Activated B cell treated with CpG ODN at 0.5 μM for 24 hours (primary cell): Measurements from ENCODE around the gene PANX1. TPM values are rescaled to one million over a fixed set of nuclear protein-coding genes. Genes with fewer than 3 reads are reported as not detected.
A peak's percentile ranks its signal among the peaks of the same experiment; 100 is the strongest.

Source experiments
- ATAC-seq: fragments of 200-7000 bp; cut with Tn5 transposase; one replicate; pipeline ENCODE4 v1.10.0; 2021; ENCODE audit warnings: low read depth, mild to moderate bottlenecking, moderate library complexity
- CTCF ChIA-PET: fragments of 350-600 bp; sonication (Branson Sonifier 250); formaldehyde crosslinking; loops from one replicate; lab custom pipeline; 2021; ENCODE audit warnings: antibody characterized with exemption; lab: Charles Lee
- POLR2A ChIA-PET: fragments of 350-600 bp; sonication (Branson Sonifier 250); formaldehyde crosslinking; loops from one replicate; lab custom pipeline; 2021; ENCODE audit warnings: antibody characterized with exemption; lab: Charles Lee
- DNase-seq: peaks from one replicate; pipeline ENCODE4 v3.0.0; 2022
- H3K27ac Mint-ChIP-seq: one replicate; pipeline ENCODE4 v1.8.0; 2020; ENCODE audit warnings: mixed read lengths
- H3K27me3 Mint-ChIP-seq: one replicate; pipeline ENCODE4 v1.8.0; 2021; ENCODE audit warnings: mixed read lengths
- H3K36me3 Mint-ChIP-seq: one replicate; pipeline ENCODE4 v1.8.0; 2021; ENCODE audit warnings: low read depth, mixed read lengths
- H3K4me1 Mint-ChIP-seq: one replicate; pipeline ENCODE4 v1.8.0; 2021; ENCODE audit warnings: mixed read lengths
- H3K4me3 Mint-ChIP-seq: one replicate; pipeline ENCODE4 v1.8.0; 2020; ENCODE audit warnings: mild to moderate bottlenecking, mixed read lengths
- H3K9me3 Mint-ChIP-seq: one replicate; pipeline ENCODE4 v1.8.0; 2020; ENCODE audit warnings: mixed read lengths
- intact Hi-C: fragments of 100-400 bp; cut with micrococcal nuclease; formaldehyde crosslinking; loops from one replicate; pipeline ENCODE4 v1.15.1; 2024
- total RNA-seq: library from RNA; stranded (reverse); gene quantifications from 2 replicates; pipeline ENCODE4 v1.2.3, GENCODE V29; 2022
- TF ChIP-seq, protein P1 (sequence below): fragments of 200-600 bp; IDR thresholded peaks from one replicate; pipeline ENCODE4 v1.8.0; 2022; ENCODE audit warnings: antibody characterized with exemption, mild to moderate bottlenecking

The PANX1 gene
- total RNA-seq, 1 donor from 2014 or later, result 11.2 TPM

DNA sequence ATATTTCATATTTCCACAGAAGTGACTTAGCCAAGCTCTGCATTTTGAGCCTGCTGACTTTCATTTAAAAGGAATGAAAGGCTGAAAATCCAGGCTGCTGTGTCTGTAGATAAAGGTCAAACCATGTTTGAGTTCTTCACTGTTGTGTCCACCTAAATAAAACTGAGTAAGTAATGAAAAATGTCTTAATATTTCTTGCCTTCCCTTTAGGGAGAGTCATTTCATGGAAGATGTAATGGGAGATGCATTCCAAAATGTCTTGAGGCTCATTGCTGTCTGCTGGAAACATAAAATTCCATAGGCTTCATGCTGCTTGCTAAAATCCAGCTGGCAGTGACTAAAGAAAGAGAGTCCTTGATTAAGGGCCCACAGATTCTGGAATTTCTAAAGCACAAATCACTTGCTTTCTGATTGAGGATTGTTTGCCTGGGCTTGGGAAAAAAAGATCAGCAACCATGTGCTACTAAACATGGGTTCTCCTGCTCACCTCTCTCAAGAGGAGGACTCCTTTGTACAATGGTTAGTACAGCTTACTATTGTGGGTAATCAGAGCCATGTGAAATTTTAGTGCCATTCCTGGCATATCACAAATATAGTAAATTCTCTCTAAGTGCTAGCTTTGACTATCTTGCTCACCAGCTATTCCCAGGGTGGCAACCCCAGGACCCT, 56.9 kb downstream of the PANX1 start:
- no peak for ATAC-seq
- TF ChIP-seq, protein P1, sequence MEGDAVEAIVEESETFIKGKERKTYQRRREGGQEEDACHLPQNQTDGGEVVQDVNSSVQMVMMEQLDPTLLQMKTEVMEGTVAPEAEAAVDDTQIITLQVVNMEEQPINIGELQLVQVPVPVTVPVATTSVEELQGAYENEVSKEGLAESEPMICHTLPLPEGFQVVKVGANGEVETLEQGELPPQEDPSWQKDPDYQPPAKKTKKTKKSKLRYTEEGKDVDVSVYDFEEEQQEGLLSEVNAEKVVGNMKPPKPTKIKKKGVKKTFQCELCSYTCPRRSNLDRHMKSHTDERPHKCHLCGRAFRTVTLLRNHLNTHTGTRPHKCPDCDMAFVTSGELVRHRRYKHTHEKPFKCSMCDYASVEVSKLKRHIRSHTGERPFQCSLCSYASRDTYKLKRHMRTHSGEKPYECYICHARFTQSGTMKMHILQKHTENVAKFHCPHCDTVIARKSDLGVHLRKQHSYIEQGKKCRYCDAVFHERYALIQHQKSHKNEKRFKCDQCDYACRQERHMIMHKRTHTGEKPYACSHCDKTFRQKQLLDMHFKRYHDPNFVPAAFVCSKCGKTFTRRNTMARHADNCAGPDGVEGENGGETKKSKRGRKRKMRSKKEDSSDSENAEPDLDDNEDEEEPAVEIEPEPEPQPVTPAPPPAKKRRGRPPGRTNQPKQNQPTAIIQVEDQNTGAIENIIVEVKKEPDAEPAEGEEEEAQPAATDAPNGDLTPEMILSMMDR, result no peak
- CTCF ChIA-PET, result no interaction called here
- no peak overlapping the region for H3K4me3 Mint-ChIP-seq
- peaks cover 19% of the 10 kb centered on the region for H3K36me3 Mint-ChIP-seq
- H3K27ac Mint-ChIP-seq, result no peak overlapping the region
- POLR2A ChIA-PET, result no interaction called here
- DNase-seq, result no peak
- peaks cover 24% of the 10 kb centered on the region for H3K4me1 Mint-ChIP-seq
- intact Hi-C loops, result no loop called here
- no peaks in the 10 kb centered on the region for H3K9me3 Mint-ChIP-seq
- no peaks in the 10 kb centered on the region for H3K27me3 Mint-ChIP-seq

DNA sequence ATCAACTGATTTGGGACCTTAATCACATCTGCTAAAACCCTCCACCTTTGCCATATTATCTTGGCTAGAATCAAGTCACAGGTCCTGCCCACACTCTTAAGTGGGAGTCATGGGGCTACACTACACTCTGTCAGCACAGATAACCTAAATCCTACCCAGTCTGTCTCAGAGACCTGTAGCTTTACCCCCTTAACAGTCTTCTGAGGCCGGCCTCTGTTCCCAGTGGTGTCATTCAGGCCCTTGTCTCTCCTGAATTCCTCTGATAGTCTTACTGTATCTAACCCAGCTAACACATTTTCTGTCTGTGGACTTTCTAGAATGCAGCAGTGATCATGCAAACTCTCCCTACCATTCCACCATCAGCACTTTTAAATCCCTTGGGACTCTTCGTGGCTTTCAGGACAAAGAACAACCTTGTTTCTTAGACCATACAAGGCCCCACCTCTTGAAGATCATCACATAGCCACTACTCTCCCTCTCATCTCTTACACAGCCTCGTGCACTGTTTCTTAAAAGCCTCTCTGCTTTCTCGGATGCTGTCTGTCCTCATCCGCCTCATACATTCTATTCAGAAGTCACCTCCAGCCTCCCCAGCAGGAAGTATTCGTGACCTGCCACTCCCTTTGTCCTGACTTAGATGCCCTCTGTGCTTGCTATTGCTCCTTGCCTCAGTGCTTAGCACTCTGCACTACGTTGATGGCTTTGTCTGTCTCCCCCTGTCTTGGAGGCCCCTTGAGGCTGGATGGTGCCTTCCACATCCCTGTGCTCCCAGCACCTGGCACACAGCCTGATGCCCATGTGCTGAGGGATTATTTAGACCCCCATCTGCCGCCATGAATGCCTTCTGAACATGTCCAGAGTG, 57.9 kb downstream of the PANX1 start:
- H3K36me3 Mint-ChIP-seq, result peaks cover 9% of the 10 kb centered on the region
- no peaks in the 10 kb centered on the region for H3K27me3 Mint-ChIP-seq
- H3K4me3 Mint-ChIP-seq, result no peak overlapping the region
- ChIA-PET CTCF (no interaction called here), POLR2A (no interaction called here)
- H3K27ac Mint-ChIP-seq, result peak overlapping the region; percentile 14
- intact Hi-C loops, result no loop called here
- no peak for ATAC-seq
- H3K9me3 Mint-ChIP-seq, result no peaks in the 10 kb centered on the region
- TF ChIP-seq, protein P1, result no peak
- H3K4me1 Mint-ChIP-seq, result peaks cover 24% of the 10 kb centered on the region
- no peak for DNase-seq

DNA sequence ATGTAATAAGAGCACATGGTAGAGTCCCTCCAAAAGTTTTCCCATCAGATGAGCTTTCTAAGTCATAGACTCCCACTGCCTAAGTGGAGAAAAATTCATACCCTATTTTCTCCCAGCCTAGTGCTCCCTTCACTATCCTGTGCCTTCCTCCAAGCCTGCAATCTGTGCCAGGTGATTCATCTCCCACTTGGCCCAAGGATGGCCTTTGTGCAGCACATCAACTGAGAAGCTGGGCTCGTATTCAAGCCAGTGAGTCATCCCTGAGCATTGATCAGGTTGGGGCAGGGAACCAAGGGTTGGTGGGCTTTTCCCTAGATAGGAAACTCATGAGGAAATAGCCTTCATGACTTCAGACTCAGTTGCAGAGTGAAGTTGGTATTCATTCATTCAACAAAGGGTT, 64.6 kb downstream of the PANX1 start:
- ChIA-PET CTCF (no interaction called here), POLR2A (no interaction called here)
- DNase-seq (no peak), ATAC-seq (no peak)
- TF ChIP-seq, protein P1, result no peak
- no peak overlapping the region for H3K27ac Mint-ChIP-seq
- no peaks in the 10 kb centered on the region for H3K27me3 Mint-ChIP-seq
- H3K9me3 Mint-ChIP-seq, result no peaks in the 10 kb centered on the region
- no peaks in the 10 kb centered on the region for H3K36me3 Mint-ChIP-seq
- H3K4me1 Mint-ChIP-seq, result no peaks in the 10 kb centered on the region
- H3K4me3 Mint-ChIP-seq, result no peak overlapping the region
- intact Hi-C loops, result no loop called here

DNA sequence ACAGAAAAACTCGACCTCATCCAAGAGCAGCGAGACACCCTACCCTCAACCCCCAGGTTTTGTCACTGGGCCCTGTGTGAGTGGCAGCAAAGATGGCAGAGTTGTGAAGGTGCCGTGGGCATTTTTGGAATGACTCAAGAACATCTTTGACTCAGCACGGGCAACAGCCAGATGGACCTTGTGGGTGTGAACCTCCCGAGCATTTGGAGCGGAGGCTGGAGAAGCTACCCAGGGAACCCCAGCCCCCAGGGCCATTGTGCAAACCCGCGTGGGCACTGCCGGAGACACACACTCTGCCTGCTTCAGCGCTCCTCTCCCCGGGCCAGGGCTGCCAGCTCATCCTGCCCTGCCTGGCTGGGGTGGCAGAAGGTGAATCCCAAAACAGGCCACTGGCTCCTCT, 66.1 kb downstream of the PANX1 start:
- no peak overlapping the region for H3K27ac Mint-ChIP-seq
- CTCF ChIA-PET, result no interaction called here
- H3K4me3 Mint-ChIP-seq, result no peak overlapping the region
- peaks cover 2% of the 10 kb centered on the region for H3K27me3 Mint-ChIP-seq
- ATAC-seq, result no peak
- DNase-seq, result no peak
- H3K9me3 Mint-ChIP-seq, result no peaks in the 10 kb centered on the region
- H3K4me1 Mint-ChIP-seq, result no peaks in the 10 kb centered on the region
- intact Hi-C loops, result no loop called here
- POLR2A ChIA-PET, result no interaction called here
- no peaks in the 10 kb centered on the region for H3K36me3 Mint-ChIP-seq
- TF ChIP-seq, protein P1, result no peak

DNA sequence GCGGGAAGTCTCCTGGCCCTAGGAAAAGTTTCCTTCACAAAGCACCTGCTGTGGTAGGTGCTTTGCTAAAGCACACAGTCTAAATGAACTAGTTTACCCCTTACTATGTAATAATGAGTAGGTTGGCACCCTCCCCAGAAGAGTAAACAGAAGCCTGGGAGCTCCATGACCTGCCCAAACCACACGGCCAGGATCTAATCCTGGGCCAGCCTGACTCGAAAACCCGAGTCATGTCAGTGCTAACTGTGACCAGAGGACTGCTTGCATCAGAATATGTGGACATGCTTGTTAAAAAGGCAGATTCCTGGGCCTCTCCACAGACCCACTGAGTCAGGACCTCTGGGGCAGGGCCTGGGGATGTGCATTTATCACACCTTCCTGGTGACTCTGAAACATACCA, 67.7 kb downstream of the PANX1 start:
- intact Hi-C loops, result no loop called here
- H3K4me3 Mint-ChIP-seq, result no peak overlapping the region
- CTCF ChIA-PET, result no interaction called here

More for the DNA sequence above, 67.7 kb downstream of the PANX1 start:
- TF ChIP-seq, protein P1, result no peak
- DNase-seq (no peak), ATAC-seq (no peak)
- no peaks in the 10 kb centered on the region for H3K36me3 Mint-ChIP-seq
- H3K9me3 Mint-ChIP-seq, result no peaks in the 10 kb centered on the region
- peaks cover 2% of the 10 kb centered on the region for H3K27me3 Mint-ChIP-seq
- H3K4me1 Mint-ChIP-seq, result no peaks in the 10 kb centered on the region
- no peak overlapping the region for H3K27ac Mint-ChIP-seq
- POLR2A ChIA-PET, result no interaction called here
